WERI-Rb-1 (cell line): ENCODE results near the gene STK35.

Source experiments
- DNase-seq: peaks from one replicate; pipeline ENCODE4 v3.0.0-alpha.2; 2020
- H3K27ac ChIP-seq: fragments of 250-450 bp; sonication (Bioruptor Pico); 2 replicates; pipeline ENCODE4 v1.5.1; 2020; ENCODE audit warnings: mild to moderate bottlenecking, moderate library complexity
- H3K27me3 ChIP-seq: fragments of 250-450 bp; sonication (Bioruptor Pico); 2 replicates; pipeline ENCODE4 v1.5.1; 2021; ENCODE audit warnings: mild to moderate bottlenecking, low read depth, moderate library complexity; ENCODE audit not compliant: insufficient read depth, severe bottlenecking
- H3K36me3 ChIP-seq: fragments of 250-450 bp; sonication (Bioruptor Pico); 2 replicates; pipeline ENCODE4 v1.5.1; 2020; ENCODE audit warnings: mild to moderate bottlenecking, moderate library complexity
- H3K4me3 ChIP-seq: 2 replicates; pipeline ENCODE4 v1.5.1; 2011; ENCODE audit warnings: low read depth, mild to moderate bottlenecking, control low read depth, low read length
- H3K9me3 ChIP-seq: fragments of 250-450 bp; sonication (Bioruptor Pico); 2 replicates; pipeline ENCODE4 v1.5.1; 2021; ENCODE audit warnings: mild to moderate bottlenecking, moderate library complexity; ENCODE audit not compliant: severe bottlenecking
- TF ChIP-seq, protein P1 (sequence below): IDR thresholded peaks from 2 replicates; pipeline ENCODE4 v1.5.1; 2011; ENCODE audit warnings: low read depth, mild to moderate bottlenecking, control low read depth, inconsistent platforms, low read length

The STK35 gene

DNA sequence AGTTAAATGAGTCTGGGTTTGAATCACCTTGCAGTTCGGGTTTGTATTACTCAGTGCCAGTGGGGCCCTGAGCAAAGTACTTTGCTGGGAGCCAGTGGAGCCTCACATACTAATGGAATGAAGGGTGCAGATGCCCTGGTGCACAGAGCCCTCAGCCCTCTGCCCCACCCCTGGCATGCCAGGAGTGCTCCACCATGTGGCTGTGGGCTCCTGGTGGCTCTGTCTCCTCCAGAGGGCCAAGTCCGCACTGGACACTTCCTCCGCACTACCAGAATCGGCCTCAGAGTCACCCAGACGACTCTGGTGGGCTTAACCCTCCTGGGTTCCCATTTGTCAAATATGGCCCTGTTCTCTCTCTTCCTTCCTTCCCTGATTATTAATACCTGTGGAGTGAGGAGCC, 94.0 kb downstream of the STK35 start:
- peak; percentile 15 for DNase-seq
- TF ChIP-seq, protein P1, sequence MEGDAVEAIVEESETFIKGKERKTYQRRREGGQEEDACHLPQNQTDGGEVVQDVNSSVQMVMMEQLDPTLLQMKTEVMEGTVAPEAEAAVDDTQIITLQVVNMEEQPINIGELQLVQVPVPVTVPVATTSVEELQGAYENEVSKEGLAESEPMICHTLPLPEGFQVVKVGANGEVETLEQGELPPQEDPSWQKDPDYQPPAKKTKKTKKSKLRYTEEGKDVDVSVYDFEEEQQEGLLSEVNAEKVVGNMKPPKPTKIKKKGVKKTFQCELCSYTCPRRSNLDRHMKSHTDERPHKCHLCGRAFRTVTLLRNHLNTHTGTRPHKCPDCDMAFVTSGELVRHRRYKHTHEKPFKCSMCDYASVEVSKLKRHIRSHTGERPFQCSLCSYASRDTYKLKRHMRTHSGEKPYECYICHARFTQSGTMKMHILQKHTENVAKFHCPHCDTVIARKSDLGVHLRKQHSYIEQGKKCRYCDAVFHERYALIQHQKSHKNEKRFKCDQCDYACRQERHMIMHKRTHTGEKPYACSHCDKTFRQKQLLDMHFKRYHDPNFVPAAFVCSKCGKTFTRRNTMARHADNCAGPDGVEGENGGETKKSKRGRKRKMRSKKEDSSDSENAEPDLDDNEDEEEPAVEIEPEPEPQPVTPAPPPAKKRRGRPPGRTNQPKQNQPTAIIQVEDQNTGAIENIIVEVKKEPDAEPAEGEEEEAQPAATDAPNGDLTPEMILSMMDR, result 0 out of 2 replicates have a peak, but pooled peaks have one; percentile 26
- Histone ChIP-seq H3K9me3 (no peaks in the 10 kb centered on the region), H3K27ac (no peak overlapping the region), H3K36me3 (no peaks in the 10 kb centered on the region), H3K4me3 (no peak overlapping the region), H3K27me3 (no peaks in the 10 kb centered on the region)

DNA sequence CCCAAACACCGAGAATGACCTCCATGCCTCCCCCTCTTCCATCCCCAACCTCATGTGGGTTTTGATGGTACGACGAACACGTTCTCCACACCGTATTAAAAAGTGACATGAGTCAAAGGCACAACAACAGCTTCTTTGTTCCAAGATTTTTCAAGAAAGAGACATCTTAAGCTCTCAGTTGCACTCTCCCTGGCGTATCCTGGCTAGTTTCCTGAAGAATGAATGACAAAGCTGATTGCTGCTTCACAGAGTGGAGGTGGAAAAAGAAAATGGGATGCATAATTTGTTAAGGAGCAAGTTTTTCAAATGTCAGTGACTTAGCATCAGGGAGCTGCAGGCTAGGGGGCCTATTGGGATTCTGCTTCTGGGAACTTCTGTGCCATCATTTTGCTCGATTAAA, 95.5 kb downstream of the STK35 start:
- Histone ChIP-seq H3K36me3 (no peaks in the 10 kb centered on the region), H3K27ac (no peak overlapping the region), H3K4me3 (no peak overlapping the region), H3K9me3 (no peaks in the 10 kb centered on the region), H3K27me3 (no peaks in the 10 kb centered on the region)
- no peak for DNase-seq
- TF ChIP-seq, protein P1, result no peak
